Astrocyte of the cerebellum (primary cell): Measurements from ENCODE around the gene BIN1.

Experiments
- DNase-seq: peaks from one replicate; pipeline ENCODE4 v3.0.0-alpha.2; 2011; ENCODE audit warnings: low read depth
- H3K4me3 ChIP-seq: 2 replicates; pipeline ENCODE4 v1.5.1; 2011; ENCODE audit warnings: mild to moderate bottlenecking, low read depth, low read length, moderate library complexity
- in situ Hi-C: cut with HindIII; loops from 2 replicates; pipeline ENCODE4 v1.10.0; 2017; ENCODE audit warnings: low sequenced_read_pairs
- TF ChIP-seq, protein P1 (sequence below): IDR thresholded peaks from 2 replicates; pipeline ENCODE4 v1.5.1; 2012; ENCODE audit warnings: low read length, low read depth, moderate library complexity, mild to moderate bottlenecking; ENCODE audit errors: missing control alignments

Gene BIN1

DNA sequence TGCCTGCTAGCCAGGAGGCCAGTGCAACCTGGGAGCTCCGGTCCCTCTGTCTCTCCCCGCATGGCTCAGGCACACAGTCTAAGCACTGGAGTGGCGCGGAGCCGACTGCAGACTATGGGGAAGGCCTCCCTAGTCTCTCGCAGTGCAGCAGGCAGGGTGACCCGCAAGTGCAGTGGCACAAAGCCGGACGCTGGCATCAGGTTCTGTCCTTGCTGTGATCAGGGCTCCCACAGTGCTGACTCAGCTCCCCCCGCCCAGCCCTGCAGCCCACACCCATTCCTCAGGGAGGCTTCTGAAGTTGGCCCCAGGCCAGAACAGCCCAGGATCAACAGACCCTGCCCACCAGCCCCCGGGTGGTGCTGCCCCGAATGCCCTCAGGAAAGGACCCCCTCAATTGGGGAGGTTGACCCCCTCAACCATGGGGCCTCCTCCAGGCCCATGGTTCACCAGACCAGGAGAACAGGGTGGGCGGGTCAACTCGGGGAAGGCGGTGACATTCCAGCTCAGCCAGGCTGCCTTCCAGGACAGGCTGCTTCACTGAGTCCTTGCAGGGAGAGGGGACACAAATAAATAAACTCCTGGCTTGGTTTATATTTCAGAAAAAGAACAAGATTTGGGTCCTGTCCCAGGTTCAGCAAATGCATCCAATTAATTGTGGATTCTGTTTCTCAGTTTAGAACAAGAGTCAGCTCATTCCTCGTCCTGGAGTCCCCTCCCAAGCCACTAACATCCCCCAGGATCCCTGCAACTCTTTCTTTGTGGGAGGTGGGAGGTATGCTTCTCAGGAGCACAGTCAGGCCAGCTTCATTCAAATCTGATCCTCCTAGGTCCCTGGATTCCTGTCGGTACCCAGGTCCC is 12.2 kb downstream of the BIN1 start:
- DNase-seq, result no peak
- in situ Hi-C loops, result loop anchor here (5.0 kb wide), 1 partner anchor 58 kb away; no protein-coding TSS in a partner anchor
- H3K4me3 ChIP-seq, result no peak overlapping the region
- TF ChIP-seq, protein P1, sequence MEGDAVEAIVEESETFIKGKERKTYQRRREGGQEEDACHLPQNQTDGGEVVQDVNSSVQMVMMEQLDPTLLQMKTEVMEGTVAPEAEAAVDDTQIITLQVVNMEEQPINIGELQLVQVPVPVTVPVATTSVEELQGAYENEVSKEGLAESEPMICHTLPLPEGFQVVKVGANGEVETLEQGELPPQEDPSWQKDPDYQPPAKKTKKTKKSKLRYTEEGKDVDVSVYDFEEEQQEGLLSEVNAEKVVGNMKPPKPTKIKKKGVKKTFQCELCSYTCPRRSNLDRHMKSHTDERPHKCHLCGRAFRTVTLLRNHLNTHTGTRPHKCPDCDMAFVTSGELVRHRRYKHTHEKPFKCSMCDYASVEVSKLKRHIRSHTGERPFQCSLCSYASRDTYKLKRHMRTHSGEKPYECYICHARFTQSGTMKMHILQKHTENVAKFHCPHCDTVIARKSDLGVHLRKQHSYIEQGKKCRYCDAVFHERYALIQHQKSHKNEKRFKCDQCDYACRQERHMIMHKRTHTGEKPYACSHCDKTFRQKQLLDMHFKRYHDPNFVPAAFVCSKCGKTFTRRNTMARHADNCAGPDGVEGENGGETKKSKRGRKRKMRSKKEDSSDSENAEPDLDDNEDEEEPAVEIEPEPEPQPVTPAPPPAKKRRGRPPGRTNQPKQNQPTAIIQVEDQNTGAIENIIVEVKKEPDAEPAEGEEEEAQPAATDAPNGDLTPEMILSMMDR, result no peak

DNA sequence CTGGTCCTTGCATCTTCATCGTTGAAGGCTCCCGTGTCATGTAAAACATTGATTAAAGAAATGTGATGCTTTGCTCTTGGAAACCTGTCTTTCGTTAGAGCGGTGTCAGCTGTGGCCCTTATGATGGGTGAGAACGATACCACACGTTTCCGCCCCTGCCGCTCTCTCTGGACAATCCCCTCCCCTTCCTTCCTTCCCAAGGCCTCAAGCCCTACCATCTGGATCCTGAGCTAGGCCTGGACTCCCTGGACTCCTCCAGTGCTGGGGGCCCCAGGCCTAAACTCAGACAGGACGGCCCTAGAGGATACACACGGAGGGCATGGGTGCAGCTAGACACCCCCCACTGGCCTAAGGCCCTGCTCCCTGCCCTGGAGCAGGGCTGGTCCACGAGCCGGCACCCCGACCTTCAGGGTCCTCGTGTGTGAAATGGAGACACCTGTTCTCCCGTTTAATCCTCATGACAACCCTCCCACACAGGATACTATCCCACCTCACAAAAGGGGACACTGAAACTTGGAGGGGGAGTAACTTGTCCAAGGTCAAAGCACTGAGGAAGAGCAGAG is 13.2 kb downstream of the BIN1 start:
- in situ Hi-C loops, result no loop called here
- no peak overlapping the region for H3K4me3 ChIP-seq
- TF ChIP-seq, protein P1, result no peak
- no peak for DNase-seq

DNA sequence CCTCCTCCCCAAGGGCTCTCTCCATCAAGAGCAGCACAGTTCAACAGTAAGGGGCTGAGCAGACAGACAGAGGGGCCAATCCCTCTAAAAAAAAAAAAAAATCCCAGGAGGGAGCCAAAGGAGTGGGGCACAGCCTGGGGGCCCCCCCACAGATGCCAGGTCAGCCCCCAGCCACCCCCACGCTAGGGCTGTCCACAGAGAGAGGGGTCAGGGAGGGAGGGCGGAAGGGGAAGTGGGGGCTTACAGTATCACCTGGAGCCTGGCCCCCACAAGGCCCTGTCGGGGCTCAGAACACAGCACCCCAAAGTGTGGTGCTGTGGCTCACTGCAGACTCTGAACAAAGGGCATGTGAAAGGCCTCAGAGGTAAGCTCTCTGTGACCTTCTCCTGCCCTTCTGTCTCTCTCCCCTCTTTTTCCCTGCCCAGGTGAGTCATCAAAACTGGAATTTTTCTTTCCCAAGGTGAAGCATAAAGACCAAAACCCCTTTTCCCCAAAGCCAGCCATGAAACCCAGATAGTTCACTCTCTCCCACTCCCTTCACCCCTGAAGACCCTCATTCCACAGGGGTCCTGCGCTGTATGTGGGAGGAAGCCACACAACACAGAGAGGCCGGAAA is 13.9 kb downstream of the BIN1 start:
- no peak overlapping the region for H3K4me3 ChIP-seq
- DNase-seq, result no peak
- TF ChIP-seq, protein P1, result no peak
- in situ Hi-C loops, result no loop called here

DNA sequence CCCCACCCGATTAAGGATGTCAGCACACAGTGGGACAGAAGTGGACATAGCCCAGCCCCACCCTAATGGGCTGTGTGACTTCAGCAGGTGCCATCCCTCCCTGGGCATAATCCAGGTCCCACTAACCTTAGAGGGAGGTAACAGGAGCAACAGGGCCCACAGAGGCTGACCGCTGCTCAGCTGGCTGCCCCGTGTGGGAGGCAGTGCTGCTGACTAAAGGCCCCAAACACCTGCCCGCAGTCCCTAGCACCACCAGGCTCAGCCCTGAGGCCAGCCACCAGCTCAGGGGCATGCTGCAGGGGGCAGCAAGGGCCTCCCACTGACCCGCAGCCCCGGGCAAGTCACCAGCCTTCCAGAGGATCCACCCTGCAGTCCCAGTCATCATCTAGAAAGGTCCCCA is 14.6 kb downstream of the BIN1 start:
- TF ChIP-seq, protein P1, result no peak
- no peak for DNase-seq
- H3K4me3 ChIP-seq, result no peak overlapping the region
- in situ Hi-C loops, result no loop called here

DNA sequence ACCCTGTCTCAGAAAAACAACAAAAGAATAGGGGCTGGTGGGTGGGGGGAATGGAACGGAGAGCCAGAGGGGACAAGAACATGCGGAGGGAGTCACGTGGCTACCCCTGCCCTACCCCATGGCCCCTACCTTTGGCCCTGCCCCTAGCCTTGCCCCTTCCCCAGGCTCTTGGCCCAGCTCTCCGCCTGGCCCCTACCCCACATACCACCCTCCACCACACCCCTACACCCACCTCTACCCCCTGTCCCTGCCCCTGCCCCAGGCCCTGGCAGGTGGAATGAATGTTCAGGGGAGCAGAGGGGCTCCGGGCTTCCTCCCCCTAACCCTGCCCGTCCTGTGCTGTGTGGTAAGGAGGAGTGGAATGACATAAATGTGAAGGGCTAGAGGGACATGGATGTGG is 15.1 kb downstream of the BIN1 start:
- no peak overlapping the region for H3K4me3 ChIP-seq
- TF ChIP-seq, protein P1, result no peak

DNA sequence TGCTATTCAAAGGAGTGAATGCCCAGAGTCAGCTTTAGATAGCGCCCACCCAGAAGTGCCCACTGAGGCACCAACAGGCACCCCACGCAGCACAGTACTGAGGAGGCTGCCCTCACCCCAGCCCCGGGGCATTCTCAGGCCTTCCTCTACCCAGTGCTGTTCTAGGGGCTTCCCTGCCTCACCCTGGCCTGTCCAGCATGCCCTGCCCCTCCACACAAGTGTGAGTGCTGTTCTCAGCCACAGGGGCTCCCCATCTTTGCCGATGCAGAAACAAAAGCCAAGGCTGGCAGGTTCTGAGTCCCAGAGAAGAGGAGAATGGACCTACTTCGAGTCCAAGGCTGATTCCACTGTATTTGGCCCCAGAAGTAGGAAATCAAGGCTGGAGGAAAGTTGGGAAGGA is 15.8 kb downstream of the BIN1 start:
- in situ Hi-C loops, result no loop called here
- no peak for DNase-seq
- H3K4me3 ChIP-seq, result no peak overlapping the region
- TF ChIP-seq, protein P1, result no peak

More for the DNA sequence above, 15.1 kb downstream of the BIN1 start:
- in situ Hi-C loops, result no loop called here
- DNase-seq, result no peak
